Endodermal cell (in vitro differentiated cells): ENCODE data around the gene ADGRG6. TPM values are rescaled to one million over a fixed set of nuclear protein-coding genes. Genes with fewer than 3 reads are reported as not detected.

Experiments used
- DNase-seq: peaks from one replicate; pipeline ENCODE4 v3.0.0-alpha.2; 2017
- H3K27ac ChIP-seq: 2 replicates; pipeline ENCODE4 v1.5.1; 2013; ENCODE audit warnings: mild to moderate bottlenecking, low read depth, low read length, moderate library complexity
- H3K27me3 ChIP-seq: 2 replicates; pipeline ENCODE4 v1.6.1; 2013; ENCODE audit warnings: mild to moderate bottlenecking, low read length, moderate library complexity; ENCODE audit not compliant: insufficient read depth, control insufficient read depth, poor library complexity, severe bottlenecking
- H3K36me3 ChIP-seq: 2 replicates; pipeline ENCODE4 v1.7.0; 2013; ENCODE audit warnings: mild to moderate bottlenecking, low read length, moderate library complexity; ENCODE audit not compliant: control insufficient read depth, insufficient read depth
- H3K4me1 ChIP-seq: one replicate; pipeline ENCODE4 v1.7.0; 2013; ENCODE audit warnings: low read length; ENCODE audit not compliant: control insufficient read depth, insufficient read depth
- H3K4me3 ChIP-seq: 2 replicates; pipeline ENCODE4 v1.5.1; 2013; ENCODE audit warnings: mild to moderate bottlenecking, low read length, moderate library complexity
- H3K9ac ChIP-seq: 2 replicates; pipeline ENCODE4 v1.6.1; 2013; ENCODE audit warnings: mild to moderate bottlenecking, low read length, moderate library complexity; ENCODE audit not compliant: poor library complexity, severe bottlenecking; ENCODE audit errors: extremely low read depth
- H3K9me3 ChIP-seq: 2 replicates; pipeline ENCODE4 v1.6.1; 2013; ENCODE audit warnings: mild to moderate bottlenecking, low read length, moderate library complexity; ENCODE audit not compliant: control insufficient read depth
- H3K27ac Mint-ChIP-seq: 2 replicates; pipeline ENCODE4 v1.8.0; 2020; ENCODE audit warnings: mixed read lengths
- H3K27me3 Mint-ChIP-seq: 2 replicates; pipeline ENCODE4 v1.8.0; 2021; ENCODE audit warnings: mild to moderate bottlenecking, mixed read lengths; ENCODE audit not compliant: insufficient read depth
- H3K36me3 Mint-ChIP-seq: 2 replicates; pipeline ENCODE4 v1.8.0; 2020; ENCODE audit warnings: low read depth, mixed read lengths
- H3K4me1 Mint-ChIP-seq: 2 replicates; pipeline ENCODE4 v1.8.0; 2020; ENCODE audit warnings: mixed read lengths
- H3K4me3 Mint-ChIP-seq: 2 replicates; pipeline ENCODE4 v1.8.0; 2020; ENCODE audit warnings: mild to moderate bottlenecking, moderate library complexity, mixed read lengths
- H3K9me3 Mint-ChIP-seq: 2 replicates; pipeline ENCODE4 v1.8.0; 2020; ENCODE audit warnings: mild to moderate bottlenecking, mixed read lengths
- CTCF ChIP-seq: fragments of 200-600 bp; sonication (generic); conservative IDR thresholded peaks from 2 replicates; pipeline ENCODE4 v1.5.0; 2021; ENCODE audit warnings: antibody characterized with exemption, mild to moderate bottlenecking
- WGBS, 2 experiments: methylation state at CpG; one replicate each; pipeline versions ENCODE4 v1.1.5 to v1.1.7; 2013; ENCODE audit warnings: missing lambda C conversion rate in 2 of 2, mixed read lengths in 1 of 2; ENCODE audit not compliant: insufficient coverage in 1 of 2, insufficient read length in 1 of 2; 5-methylcytosine and 5-hydroxymethylcytosine counted together
- total RNA-seq, 2 donors: library from RNA; stranded (reverse); fragmentation: NEBNext Ultra II Directional in 1 of 2; extraction: Animal tissue kit (Norgen Biotek cat#: 25700) in 1 of 2; gene quantifications; 2 replicates in 1 of 2; 3 replicates in 1 of 2; pipeline ENCODE4 v1.2.1, GENCODE V29; 2021

Gene ADGRG6
- total RNA-seq, 2 donors from 2014 or later, result 20.4 to 26.8 TPM

- DNase-seq, result no peak
- no peaks in the 10 kb centered on the region for H3K27me3 ChIP-seq
- Mint-ChIP-seq H3K9me3 (no peaks in the 10 kb centered on the region), H3K27me3 (no peaks in the 10 kb centered on the region), H3K4me3 (no peak overlapping the region), H3K27ac (no peak overlapping the region), H3K4me1 (no peaks in the 10 kb centered on the region), H3K36me3 (no peaks in the 10 kb centered on the region)
- no peaks in the 10 kb centered on the region for H3K4me1 ChIP-seq
- no peak overlapping the region for H3K4me3 ChIP-seq
- TF ChIP-seq CTCF, result peak; percentile 34
- no peak overlapping the region for H3K9ac ChIP-seq
- H3K9me3 ChIP-seq, result no peaks in the 10 kb centered on the region
- no peak overlapping the region for H3K27ac ChIP-seq
- 95 to 100% methylated on average over 2 to 3 of the region's 3 CpGs for WGBS, 2 experiments
- H3K36me3 ChIP-seq, result no peaks in the 10 kb centered on the region
Observed at GRCh38 chr6:142336787-142337186, 35.0 kb downstream of the ADGRG6 start.

GRCh38 chr6:142339113-142339512, 37.3 kb downstream of the ADGRG6 start:
- TF ChIP-seq CTCF, result no peak
- Mint-ChIP-seq H3K4me1 (no peaks in the 10 kb centered on the region), H3K27me3 (no peaks in the 10 kb centered on the region), H3K9me3 (no peaks in the 10 kb centered on the region), H3K27ac (no peak overlapping the region), H3K36me3 (no peaks in the 10 kb centered on the region), H3K4me3 (no peak overlapping the region)
- Histone ChIP-seq H3K4me3 (no peak overlapping the region), H3K36me3 (no peaks in the 10 kb centered on the region), H3K9ac (no peak overlapping the region), H3K27me3 (no peaks in the 10 kb centered on the region), H3K9me3 (no peaks in the 10 kb centered on the region), H3K27ac (no peak overlapping the region), H3K4me1 (no peaks in the 10 kb centered on the region)
- 96 to 100% methylated on average over 1 to 2 of the region's 2 CpGs for WGBS, 2 experiments
- no peak for DNase-seq

DNA sequence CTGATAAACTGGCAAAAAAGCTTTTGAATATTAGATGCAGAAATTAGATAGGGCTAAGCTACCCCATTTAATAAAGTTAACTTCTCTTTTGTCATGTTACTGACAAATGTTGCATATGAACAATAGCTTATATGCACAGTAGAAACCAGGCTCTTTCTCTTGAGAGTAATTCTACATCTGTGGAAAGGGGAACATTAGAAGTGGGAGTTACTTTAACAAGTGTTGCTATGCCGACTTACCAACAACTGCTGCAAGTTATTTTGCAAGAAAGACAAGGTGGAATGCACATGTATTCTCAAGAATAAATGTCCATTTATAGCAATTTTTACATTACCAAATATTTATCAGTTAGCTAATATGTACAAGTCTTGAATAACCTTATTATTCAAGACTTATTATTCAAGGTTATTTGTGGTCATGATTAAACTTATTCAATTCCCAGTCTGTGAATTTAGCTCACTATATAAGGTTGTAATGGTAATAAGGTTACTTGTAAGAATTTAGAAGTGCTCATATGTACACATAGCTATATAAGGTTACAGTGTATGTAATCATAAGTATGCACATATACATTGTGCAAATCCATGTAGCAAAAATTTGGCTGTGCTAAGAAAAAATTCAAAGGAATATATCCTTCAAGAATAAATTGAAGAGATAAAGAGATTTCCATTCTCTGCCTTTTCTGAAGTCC, 38.3 kb downstream of the ADGRG6 start:
- Histone ChIP-seq H3K9me3 (no peaks in the 10 kb centered on the region), H3K27me3 (no peaks in the 10 kb centered on the region), H3K36me3 (no peaks in the 10 kb centered on the region), H3K4me1 (no peaks in the 10 kb centered on the region), H3K27ac (no peak overlapping the region), H3K4me3 (no peak overlapping the region), H3K9ac (no peak overlapping the region)
- Mint-ChIP-seq H3K4me3 (no peak overlapping the region), H3K4me1 (no peaks in the 10 kb centered on the region), H3K27me3 (no peaks in the 10 kb centered on the region), H3K36me3 (no peaks in the 10 kb centered on the region), H3K27ac (no peak overlapping the region), H3K9me3 (no peaks in the 10 kb centered on the region)
- no peak for TF ChIP-seq CTCF
- no peak for DNase-seq
- WGBS, 2 experiments, result 85% methylated on average over 1 of the region's 1 CpG; no CpG with 5 or more reads in 1 of the 2 experiments
